Glutamatergic neuron (in vitro differentiated cells): ENCODE data around the gene RALA. TPM values are rescaled to one million over a fixed set of nuclear protein-coding genes. Genes with fewer than 3 reads are reported as not detected.
"Not testable (repeated sequence)": the region's sequence is repeated elsewhere in the genome, so short reads cannot be mapped to it uniquely, and the experiment has no call there.

Source experiments
- DNase-seq: peaks from one replicate; pipeline ENCODE4 v3.0.0; 2022
- H3K27ac Mint-ChIP-seq: one replicate; pipeline ENCODE4 v1.8.0; 2020; ENCODE audit warnings: mild to moderate bottlenecking, mixed read lengths, inconsistent platforms; ENCODE audit not compliant: unreplicated experiment
- H3K27me3 Mint-ChIP-seq: one replicate; pipeline ENCODE4 v1.8.0; 2020; ENCODE audit warnings: mild to moderate bottlenecking, moderate library complexity, mixed read lengths, inconsistent platforms; ENCODE audit not compliant: unreplicated experiment
- H3K36me3 Mint-ChIP-seq: one replicate; pipeline ENCODE4 v1.8.0; 2020; ENCODE audit warnings: mild to moderate bottlenecking, mixed read lengths, inconsistent platforms; ENCODE audit not compliant: unreplicated experiment
- H3K4me1 Mint-ChIP-seq: one replicate; pipeline ENCODE4 v1.8.0; 2020; ENCODE audit warnings: mild to moderate bottlenecking, low read depth, mixed read lengths, inconsistent platforms; ENCODE audit not compliant: unreplicated experiment
- H3K4me3 Mint-ChIP-seq: one replicate; pipeline ENCODE4 v1.8.0; 2020; ENCODE audit warnings: mild to moderate bottlenecking, mixed read lengths, inconsistent platforms; ENCODE audit not compliant: unreplicated experiment
- H3K9me3 Mint-ChIP-seq: one replicate; pipeline ENCODE4 v1.8.0; 2020; ENCODE audit warnings: mild to moderate bottlenecking, moderate library complexity, mixed read lengths, inconsistent platforms; ENCODE audit not compliant: unreplicated experiment
- CTCF ChIP-seq: fragments of 200-600 bp; sonication (generic); IDR thresholded peaks from one replicate; pipeline ENCODE4 v1.5.0; 2021; ENCODE audit not compliant: partially characterized antibody, unreplicated experiment
- total RNA-seq: library from RNA; stranded (reverse); fragmentation: NEBNext Ultra II Directional; extraction: Animal tissue kit (Norgen Biotek cat#: 25700); gene quantifications from one replicate; pipeline ENCODE4 v1.2.1, GENCODE V29; 2021; ENCODE audit not compliant: unreplicated experiment

Gene RALA
- total RNA-seq, 1 donor from 2014 or later, result 69.9 TPM

- H3K27me3 Mint-ChIP-seq, result no peaks in the 10 kb centered on the region
- no peak overlapping the region for H3K27ac Mint-ChIP-seq
- peaks cover 27% of the 10 kb centered on the region for H3K36me3 Mint-ChIP-seq
- no peak for TF ChIP-seq CTCF
- peaks cover 15% of the 10 kb centered on the region for H3K9me3 Mint-ChIP-seq
- no peak overlapping the region for H3K4me3 Mint-ChIP-seq
- peaks cover 31% of the 10 kb centered on the region for H3K4me1 Mint-ChIP-seq
- DNase-seq, result no peak
These were observed 39.9 kb downstream of the RALA start for GRCh38 chr7:39663263-39663662.

- Mint-ChIP-seq H3K4me3 (no peak overlapping the region), H3K4me1 (peaks cover 35% of the 10 kb centered on the region)
- TF ChIP-seq CTCF, result no peak
These were observed 40.7 kb downstream of the RALA start for GRCh38 chr7:39664057-39664456.

GRCh38 chr7:39664585-39664984 lies 41.2 kb downstream of the RALA start:
- Mint-ChIP-seq H3K27ac (no peak overlapping the region), H3K4me3 (no peak overlapping the region), H3K4me1 (peaks cover 37% of the 10 kb centered on the region), H3K9me3 (peaks cover 17% of the 10 kb centered on the region), H3K36me3 (peaks cover 27% of the 10 kb centered on the region), H3K27me3 (peaks cover 2% of the 10 kb centered on the region)
- no peak for DNase-seq
- TF ChIP-seq CTCF, result no peak

More at GRCh38 chr7:39664057-39664456, 40.7 kb downstream of the RALA start:
- peaks cover under 1% of the 10 kb centered on the region for H3K27me3 Mint-ChIP-seq
- peaks cover 15% of the 10 kb centered on the region for H3K9me3 Mint-ChIP-seq
- peak overlapping the region; percentile 39 for H3K27ac Mint-ChIP-seq
- no peak for DNase-seq
- peaks cover 27% of the 10 kb centered on the region for H3K36me3 Mint-ChIP-seq

GRCh38 chr7:39666562-39666961 lies 43.2 kb downstream of the RALA start:
- peaks cover 41% of the 10 kb centered on the region for H3K4me1 Mint-ChIP-seq
- H3K4me3 Mint-ChIP-seq, result peak overlapping the region; percentile 2
- no peak for DNase-seq
- peaks cover 2% of the 10 kb centered on the region for H3K27me3 Mint-ChIP-seq
- peaks cover 13% of the 10 kb centered on the region for H3K9me3 Mint-ChIP-seq
- H3K36me3 Mint-ChIP-seq, result peaks cover 13% of the 10 kb centered on the region
- H3K27ac Mint-ChIP-seq, result peak overlapping the region; percentile 91
- no peak for TF ChIP-seq CTCF

GRCh38 chr7:39667341-39667923 lies 44.1 kb downstream of the RALA start:
- peaks cover 2% of the 10 kb centered on the region for H3K27me3 Mint-ChIP-seq
- H3K36me3 Mint-ChIP-seq, result peaks cover 8% of the 10 kb centered on the region
- peak overlapping the region; percentile 91 for H3K27ac Mint-ChIP-seq
- peaks cover 41% of the 10 kb centered on the region for H3K4me1 Mint-ChIP-seq
- DNase-seq, result peak; percentile 47
- TF ChIP-seq CTCF, result no peak
- peak overlapping the region; percentile 62 for H3K4me3 Mint-ChIP-seq
- peaks cover 12% of the 10 kb centered on the region for H3K9me3 Mint-ChIP-seq

GRCh38 chr7:39668280-39668679 lies 44.9 kb downstream of the RALA start:
- DNase-seq, H3K27me3 Mint-ChIP-seq, H3K36me3 Mint-ChIP-seq, H3K9me3 Mint-ChIP-seq: not testable (repeated sequence)
- Mint-ChIP-seq H3K27ac (peak overlapping the region; percentile 91), H3K4me3 (peak overlapping the region; percentile 20), H3K4me1 (peaks cover 41% of the 10 kb centered on the region)
